OCI-LY3 (cell line): ENCODE data around the gene UBTD1.

Source experiments
- EZH2phosphoT487 ChIP-seq: fragments of 200-600 bp; shearing (Covaris generic); IDR thresholded peaks from 2 replicates; pipeline ENCODE4 v1.6.1; 2018; ENCODE audit warnings: antibody characterized with exemption, mixed run types, low read depth
- TF ChIP-seq, protein P1 (sequence below): fragments of 200-600, 300-600 bp; sonication (generic); IDR thresholded peaks from 2 replicates; pipeline ENCODE4 v1.5.1; 2014; ENCODE audit warnings: antibody characterized with exemption, low read length, low read depth

DNA sequence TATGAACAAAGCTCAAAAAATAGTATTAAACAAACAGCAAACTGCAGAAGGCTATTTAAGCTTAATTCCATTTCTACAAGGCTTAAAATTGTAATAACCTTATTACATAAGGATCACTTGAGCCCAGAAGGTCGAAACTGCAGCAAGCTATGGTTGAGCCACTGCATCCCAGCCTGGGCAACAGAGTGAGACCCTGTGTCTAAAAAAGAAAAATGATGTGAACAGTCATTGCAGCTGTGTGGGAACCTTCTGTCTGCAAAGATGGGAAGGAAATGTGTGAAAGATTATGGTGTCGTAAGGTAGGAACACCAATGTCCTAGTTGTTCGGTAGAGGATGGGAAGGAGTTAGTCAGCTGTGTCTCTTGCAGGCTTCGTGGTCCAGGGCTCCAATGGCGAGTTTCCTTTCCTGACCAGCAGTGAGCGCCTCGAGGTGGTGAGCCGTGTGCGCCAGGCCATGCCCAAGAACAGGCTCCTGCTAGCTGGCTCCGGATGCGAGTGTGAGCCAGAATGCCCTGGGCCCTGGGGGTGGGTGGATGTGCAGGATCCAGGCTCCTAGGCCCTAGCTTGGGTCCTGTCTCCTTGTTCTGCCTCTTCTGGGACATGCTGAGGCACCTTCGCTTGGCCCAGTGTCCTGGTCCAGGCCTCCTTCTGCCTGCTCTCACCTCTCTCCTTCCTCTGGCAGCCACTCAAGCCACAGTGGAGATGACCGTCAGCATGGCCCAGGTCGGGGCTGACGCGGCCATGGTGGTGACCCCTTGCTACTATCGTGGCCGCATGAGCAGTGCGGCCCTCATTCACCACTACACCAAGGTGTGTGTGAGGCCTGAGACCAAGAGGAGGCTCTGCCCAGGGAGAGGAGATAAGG lies 99.9 kb downstream of the UBTD1 start:
- TF ChIP-seq, protein P1, sequence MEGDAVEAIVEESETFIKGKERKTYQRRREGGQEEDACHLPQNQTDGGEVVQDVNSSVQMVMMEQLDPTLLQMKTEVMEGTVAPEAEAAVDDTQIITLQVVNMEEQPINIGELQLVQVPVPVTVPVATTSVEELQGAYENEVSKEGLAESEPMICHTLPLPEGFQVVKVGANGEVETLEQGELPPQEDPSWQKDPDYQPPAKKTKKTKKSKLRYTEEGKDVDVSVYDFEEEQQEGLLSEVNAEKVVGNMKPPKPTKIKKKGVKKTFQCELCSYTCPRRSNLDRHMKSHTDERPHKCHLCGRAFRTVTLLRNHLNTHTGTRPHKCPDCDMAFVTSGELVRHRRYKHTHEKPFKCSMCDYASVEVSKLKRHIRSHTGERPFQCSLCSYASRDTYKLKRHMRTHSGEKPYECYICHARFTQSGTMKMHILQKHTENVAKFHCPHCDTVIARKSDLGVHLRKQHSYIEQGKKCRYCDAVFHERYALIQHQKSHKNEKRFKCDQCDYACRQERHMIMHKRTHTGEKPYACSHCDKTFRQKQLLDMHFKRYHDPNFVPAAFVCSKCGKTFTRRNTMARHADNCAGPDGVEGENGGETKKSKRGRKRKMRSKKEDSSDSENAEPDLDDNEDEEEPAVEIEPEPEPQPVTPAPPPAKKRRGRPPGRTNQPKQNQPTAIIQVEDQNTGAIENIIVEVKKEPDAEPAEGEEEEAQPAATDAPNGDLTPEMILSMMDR: no peak
- TF ChIP-seq EZH2phosphoT487: no peak
